OCI-M2 (cell line): ENCODE data around the gene INTS3.

Experiments used
- DNase-seq: peaks from one replicate; lab custom pipeline; 2025; ENCODE audit not compliant: unreplicated experiment; lab: John Stamatoyannopoulos, UW

INTS3 gene

DNA sequence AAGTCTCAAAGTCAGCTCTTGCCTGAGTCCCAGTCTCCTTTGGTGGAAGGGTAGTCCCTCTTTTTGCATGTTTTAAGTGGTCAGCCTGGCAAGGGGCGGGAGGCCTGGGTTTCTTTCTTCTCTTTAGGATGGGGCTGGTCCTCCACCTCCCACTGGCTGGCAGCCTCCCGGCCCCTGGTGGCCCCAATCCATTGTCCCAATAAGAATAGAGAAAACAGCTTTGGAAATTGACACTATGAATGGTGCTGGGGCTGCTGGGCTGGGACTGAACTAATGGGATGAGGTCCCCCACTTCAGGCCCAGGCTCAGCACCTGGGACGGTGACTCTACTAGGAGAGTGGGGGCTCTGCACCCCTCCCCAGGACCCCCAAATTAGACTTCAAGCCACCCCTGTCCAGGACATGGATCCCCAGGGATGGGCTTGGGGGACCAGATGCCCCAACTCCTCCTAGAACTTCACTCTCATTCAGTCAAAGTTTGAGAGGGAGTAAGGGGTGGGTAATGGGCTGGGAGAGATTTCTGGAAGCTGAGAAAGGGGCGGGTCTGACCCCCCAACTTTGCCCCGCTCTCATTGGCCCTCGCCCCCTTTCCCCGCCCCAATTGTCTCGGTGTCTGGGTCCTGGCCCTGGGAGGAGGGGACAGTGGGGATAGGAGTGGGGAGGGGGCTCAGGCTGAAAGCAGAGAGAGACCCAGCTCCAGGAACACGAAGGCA lies 65.6 kb downstream of the INTS3 start:
- DNase-seq, result no peak

DNA sequence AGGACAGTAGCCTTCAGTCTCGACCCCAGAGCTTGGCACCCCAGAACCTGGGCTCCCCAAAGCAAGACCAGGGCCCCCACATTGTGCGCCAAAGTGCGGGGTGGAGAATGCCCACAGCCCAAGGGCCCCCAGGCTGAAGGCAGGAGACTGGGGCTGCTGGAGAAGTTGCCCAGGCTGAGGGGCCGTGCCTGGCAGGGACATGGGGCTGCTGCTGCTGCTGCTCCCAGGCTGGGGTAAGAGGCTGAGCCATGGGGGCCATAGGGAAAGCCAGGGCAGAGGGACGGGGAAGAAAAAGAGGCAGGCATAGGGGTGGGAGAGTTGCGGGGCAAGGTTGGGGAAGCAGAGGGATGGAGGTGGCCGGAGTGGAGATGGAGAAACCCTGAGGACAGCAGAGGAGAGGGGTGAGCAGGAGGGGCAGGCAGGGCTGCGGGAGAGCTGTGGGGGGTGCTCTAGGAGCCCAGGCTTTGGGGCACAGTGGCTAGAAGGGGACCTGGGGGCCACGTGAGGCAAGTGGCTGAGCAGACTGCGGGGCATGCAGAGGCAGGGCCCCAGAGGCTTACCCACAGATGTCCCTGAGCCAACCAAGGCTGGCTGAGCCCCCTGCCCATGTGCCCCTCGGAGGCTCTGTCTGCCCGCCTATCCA lies 66.2 kb downstream of the INTS3 start:
- DNase-seq, result no peak

DNA sequence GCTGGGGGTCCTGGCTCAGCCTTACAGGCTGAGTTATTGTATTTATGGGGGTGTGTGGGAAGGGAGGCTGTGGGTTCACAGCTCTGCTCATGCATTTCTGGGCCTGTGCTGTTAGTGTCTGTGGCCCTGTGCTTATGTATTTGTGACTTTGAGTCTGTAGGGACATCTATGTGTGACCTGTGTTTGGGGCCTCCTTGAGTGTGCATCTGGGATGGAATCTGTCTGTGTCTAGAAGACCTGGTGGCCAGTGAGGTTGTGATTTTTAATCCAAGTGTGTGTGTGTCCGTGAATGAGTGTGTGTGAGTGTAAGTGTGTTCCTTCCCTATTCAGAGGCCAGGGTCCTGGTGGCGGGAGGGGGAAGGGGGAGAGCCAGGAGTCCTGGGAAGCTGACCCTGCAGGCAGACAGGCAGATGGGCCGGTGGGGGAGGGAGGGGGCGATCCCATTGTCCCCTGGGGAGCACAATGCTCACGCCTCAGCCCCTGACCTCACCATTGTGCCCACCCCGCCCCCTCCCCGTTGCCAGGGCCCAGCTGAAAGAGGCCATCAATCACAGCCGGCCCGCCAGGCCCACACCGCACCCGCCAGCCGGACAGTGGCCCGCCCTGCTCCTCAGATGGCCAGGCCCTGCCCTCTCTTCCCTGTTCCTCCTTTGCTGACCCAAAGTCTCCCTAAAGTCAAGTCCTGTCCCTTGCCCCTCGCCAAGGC lies 66.9 kb downstream of the INTS3 start:
- DNase-seq, result no peak

DNA sequence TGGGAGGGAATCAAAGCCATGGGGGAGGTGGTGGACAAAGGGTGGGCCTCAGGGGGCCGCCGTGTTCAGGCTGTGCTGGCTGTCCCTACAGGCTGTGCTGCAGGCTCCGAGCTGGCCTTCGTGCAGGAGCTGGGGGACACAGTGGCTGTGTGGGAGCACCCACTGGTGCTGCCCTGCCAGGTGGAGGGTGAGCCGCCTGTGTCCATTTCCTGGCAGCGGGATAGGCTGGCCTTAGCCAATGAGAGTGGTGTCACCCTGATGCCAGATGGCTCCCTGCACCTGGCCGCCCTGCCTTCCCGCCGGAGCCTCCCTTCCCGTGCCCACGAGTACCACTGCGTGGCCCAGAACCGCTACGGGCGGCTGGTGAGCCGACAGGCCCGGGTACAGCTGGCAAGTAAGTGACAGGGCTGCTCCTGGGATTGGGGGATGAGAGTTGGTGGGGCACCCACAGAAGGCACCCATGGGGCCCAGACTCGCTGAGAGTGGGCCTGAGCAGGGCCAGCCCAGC lies 67.5 kb downstream of the INTS3 start:
- DNase-seq, result no peak

DNA sequence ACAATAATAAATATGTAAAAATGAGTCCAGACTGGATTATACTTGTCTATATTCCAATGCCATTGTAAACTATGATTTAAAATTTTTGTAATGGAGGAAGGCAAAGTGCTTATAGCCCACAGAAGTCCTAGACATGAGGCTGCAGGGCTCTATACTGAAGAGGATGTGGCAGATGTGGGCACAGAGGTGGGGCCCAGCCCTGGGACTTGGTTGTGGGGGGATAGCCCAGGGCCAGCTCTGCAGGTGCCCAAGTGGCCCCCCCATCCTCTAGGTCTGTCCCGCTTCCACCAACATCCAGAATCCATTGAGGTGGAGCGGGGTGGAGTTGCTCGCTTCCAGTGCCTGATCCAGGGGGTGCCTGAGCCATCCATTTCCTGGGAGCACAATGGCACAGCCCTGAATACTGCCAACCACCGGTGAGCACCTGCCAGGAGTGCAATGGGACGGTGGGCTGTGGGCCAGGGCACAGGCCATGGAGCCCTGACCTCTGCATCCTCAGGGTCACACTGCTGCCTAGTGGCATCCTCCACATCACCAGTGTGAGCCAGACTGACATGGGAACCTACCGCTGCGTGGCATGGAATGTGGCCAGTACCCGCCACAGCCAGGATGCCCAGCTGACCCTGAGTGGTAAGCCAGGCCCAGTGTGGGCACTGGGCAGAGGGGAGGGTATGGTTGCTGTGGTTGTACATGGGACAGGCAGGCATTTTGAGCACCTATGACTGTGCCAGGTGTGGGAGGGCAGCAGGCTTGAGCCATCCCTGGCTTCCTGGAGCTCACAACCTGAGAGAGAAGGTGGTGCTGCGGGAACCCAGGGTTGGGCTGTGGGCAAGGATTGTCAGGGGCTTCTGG lies 68.3 kb downstream of the INTS3 start:
- DNase-seq, result no peak

DNA sequence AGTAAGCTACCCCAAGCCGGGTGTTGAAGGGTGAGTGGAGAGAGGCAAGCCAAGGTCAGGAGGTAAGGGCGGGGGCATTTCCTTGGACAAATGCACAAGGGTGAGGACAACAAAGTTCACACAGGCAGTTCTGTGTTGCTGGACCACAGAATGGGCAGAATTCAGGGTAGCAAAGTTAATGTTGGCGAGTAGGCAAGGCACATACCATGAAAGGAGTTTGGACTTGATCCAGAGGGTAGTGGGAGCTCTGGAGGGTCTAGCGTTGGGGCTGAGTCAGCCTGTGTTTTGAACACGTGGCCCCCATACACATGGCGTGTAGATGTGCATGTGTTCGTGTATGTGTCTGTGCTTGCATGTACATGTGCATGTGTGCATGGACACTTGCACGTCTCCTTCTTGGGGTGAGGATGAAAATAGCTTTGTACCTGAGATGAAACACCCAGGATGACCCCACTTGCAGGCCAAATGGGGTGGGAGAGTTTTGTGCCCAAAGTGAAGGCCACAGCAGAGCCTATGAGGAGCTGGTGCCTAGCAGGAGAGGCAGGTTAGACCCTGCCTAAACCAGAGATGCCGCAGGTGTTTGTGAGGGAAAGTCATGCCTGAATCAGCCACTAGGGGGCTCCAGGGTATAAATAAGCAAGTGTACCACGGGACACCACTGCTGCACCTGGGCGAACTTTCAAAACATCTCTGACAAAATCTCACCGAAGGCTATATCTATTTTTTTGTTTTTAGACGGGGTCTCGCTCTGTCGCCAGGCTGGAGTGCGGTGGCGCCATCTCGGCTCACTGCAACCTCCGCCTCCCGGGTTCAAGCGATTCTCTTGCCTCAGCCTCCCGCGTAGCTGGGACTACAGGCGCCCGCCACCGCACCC lies 69.2 kb downstream of the INTS3 start:
- DNase-seq, result no peak

DNA sequence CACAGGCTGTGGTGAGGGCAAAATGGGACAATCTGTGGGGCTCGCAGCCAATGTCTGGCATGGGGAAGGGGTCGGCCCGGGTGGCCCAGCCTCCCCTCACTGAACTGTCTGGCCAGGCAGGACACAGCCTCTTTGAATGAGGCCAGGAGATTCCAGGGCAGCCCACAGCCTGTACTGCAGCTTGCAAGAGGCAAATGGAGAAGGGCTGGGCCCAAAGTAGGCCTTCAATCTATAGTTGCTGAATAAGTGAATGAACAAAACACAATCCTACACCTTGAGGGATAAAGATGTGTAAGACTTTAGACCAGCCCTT lies 70.6 kb downstream of the INTS3 start:
- DNase-seq, result no peak

DNA sequence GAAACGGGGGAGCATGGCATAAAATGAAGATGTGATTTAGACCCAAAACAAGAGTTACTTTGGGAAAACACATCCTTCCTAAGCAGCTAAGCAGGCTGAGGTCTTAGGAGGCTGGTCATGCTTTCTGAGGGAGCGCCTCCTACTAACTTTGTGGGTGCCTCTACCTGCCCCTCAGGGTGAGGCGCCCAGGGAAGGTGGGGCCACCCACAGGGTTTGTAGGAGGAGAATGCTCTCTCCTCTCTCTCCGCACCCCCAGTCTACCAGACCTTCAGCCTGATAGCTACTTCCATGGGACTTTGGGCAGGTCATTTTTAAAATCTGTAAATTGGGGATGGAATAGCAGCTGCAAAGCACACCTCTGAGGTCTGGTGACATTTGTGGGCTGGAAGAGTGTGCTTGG lies 71.2 kb downstream of the INTS3 start:
- no peak for DNase-seq

DNA sequence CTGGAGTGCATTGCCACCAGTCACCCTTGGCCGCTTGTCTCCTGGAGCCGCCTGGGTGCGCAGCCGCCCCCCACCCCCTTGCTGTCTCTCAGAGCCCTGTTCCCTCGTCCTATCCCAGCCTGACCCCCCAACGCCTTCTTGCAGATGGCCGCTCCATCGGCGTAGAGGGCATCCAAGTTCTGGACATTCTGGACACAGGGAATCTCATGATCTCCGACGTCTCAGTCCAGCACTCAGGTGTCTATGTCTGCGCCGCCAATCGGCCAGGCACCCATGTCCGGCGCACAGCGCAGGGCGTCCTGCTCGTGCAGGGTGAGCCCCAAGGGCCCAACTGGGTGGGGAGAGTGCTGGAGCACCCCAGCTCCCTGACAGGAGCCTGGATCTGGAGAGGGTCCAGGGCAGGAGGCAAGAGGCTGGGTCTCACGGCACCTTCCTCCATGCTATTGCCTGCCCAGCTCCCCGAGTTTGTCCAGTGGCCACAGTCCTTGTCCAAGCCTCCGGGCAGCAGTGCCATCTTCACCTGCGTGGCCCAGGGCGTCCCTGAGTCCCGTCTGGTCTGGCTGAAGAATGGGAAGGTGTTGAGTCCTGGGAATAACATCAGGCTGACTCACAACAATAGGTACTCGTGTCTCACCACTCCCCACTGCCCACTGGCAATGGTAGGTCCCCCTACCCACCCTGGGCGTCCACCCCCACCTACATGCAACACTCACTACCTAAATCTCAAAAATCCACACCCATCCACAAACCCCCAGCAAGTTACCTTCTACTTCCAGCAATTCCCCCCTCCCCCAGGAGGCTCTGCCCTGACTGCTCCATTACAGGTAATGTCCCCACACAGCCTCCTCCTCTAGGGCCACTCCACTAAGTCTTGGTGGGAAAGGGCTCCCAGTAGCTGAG lies 72.0 kb downstream of the INTS3 start:
- DNase-seq, result no peak

DNA sequence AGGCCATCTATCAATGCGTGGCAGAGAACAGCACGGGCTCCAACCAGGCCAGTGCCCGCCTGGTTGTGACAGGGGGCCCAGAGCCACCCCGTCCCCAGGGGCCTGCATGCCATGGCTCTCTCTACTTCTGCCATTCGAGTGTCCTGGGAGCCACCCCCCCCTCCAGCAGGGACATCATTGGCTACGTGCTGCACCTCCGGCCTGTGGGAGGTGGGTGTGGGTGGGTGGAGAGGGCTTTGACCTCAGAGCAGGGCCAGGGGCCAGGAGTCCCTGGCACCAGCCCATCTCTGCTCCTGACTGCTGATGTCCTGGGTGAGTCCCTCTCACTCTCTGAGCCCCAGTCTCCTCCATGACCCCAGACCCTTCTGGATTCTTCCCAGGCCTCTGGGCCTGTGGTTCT lies 72.7 kb downstream of the INTS3 start:
- no peak for DNase-seq

DNA sequence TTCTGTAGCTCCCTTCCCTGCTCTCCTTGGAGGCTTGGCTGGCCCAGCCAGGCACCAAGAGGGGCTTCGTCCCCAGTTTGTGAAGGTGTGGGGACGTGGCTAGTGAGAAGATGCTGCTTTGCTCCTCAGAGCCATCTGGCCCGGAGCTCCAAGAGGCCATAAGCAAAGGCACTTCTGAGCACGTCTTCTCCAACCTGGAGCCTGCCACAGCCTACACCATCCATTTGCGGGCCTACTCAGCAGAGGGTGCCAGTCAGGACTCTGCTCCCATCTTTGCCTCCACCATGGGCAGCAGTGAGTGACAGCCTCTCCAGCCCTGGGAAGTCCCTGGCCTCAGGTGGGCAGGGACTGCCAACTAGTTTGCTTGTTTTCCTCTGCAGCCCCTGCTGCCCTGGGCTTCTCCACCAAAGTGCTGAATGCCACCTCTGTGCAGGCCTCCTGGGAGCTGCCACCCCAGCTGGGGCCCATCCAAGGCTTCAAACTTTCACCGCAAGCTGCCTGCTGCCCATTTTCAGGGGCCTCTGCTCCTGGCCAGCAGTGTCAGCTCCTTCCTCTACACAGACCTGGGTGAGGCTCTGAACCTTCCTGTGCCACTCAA lies 73.3 kb downstream of the INTS3 start:
- DNase-seq, result no peak

DNA sequence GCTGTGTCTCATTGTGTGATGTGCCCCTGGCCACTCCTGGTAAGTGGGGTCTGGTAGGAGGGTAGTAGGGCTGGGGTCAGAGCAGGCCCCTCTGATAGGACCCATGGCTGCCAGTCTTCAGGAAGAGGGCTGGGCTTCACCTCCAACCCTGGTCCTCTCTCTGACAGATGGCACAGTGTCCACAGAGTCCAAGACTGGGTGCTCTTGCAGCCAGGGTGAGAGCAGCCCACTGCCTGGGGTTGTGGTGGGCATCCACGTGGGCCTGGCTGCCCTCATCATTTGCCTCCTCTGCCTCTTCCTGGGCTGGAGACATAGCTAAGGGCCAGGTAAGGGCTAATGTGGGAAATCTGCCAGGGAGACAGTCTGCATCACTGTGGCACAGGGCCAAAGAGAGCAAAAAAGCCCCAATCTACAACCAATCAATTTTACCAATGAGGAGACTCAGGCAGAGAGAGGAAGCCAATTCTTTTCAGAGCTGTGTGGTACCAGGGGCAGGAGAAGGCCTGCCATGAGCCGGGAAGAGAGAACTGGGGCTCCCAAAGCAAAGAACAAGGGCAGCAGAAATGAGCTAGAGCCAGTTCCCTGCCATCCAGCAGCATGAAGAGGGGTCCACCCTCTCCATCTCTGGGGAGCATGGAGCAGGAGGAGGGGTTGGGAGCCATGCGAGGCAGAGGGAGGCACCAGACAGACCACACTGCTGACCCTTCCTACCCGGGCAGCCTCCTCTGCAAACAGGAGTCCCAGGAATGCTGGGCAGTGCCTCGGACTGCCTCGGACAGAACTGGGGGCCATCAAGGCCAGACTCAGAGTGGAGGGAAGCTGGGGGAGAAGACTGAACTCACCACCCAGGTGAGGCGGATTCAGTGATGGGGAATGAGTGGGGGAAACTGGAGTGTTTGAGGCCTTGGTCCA lies 74.2 kb downstream of the INTS3 start:
- no peak for DNase-seq

DNA sequence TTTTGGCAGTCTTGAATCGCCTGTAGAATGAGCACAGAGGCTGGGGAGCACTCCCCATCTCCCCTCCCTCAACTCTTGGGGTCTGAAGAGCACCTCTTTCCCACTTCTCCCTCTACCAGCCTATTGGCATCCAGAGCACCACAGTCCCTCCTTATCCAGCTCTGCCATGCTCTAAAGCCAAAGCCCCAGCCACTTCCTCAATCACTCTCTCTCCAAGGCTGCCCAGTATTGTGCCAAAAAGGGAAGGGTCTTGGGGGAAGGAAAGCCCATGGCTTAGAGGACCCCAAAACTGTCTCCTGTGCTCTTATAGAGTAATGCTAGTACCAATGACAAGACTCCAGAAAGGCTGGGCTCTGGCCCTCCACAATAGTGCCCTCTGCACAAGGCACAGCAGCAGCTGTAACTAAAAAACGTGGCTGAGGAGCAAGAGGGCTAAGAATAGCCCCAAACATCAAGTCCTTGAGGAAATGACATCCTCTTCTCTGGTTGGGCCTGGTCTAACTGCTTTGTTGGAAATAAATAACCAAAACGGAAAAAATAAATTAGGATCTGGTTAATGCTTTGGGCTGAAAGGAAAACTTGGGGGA lies 75.7 kb downstream of the INTS3 start:
- DNase-seq, result no peak

DNA sequence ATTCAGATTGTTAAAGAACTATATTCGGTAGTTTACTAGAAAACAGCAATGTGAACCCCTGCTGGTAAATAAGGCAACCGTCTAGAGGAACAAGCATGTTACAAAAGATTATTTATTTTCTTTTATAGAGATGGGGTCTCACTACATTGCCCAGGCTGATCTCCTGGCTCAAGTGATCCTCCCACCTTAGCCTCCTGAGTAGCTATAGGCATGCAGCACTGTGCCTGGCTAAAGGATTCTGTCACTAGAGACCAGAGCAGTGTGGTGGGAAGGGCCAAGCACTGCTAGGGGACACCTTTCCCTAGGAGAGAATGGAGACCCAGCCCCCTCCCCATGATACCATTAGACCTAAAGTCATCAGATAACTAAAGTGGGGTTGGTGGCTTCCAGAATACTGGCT lies 76.3 kb downstream of the INTS3 start:
- no peak for DNase-seq

DNA sequence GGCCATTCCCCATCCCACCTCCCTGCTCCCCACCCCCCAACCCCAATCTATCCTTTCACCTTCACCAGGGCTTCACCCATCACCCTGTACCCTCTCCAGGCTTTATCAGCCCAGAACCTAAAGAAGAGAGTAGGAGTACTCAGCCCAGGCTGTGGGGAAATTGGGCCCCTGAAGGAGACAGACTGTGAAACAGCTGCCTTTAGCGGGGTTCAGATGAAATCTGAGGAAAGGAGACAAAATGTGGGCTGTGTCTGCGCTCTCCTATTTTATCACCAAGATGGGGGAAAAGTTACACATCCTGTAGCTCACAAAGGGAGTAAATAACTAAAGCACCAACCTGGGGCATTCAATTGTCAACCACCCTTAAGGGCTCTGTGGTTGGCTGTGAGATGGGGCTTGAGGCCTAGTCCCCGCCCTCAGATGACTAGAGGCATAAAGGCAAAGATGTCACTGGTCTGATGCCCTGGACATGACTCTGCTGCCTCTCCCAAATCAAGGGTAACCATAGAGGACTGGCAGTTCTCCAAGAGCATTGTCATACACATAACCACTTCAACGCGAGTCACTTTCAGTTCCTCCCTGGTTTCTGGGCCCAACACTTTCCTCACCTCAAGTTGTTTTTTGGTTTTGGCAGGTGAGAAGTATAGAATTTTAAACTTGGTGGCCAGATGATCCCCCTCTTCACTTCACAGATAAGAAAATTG lies 77.3 kb downstream of the INTS3 start:
- no peak for DNase-seq

DNA sequence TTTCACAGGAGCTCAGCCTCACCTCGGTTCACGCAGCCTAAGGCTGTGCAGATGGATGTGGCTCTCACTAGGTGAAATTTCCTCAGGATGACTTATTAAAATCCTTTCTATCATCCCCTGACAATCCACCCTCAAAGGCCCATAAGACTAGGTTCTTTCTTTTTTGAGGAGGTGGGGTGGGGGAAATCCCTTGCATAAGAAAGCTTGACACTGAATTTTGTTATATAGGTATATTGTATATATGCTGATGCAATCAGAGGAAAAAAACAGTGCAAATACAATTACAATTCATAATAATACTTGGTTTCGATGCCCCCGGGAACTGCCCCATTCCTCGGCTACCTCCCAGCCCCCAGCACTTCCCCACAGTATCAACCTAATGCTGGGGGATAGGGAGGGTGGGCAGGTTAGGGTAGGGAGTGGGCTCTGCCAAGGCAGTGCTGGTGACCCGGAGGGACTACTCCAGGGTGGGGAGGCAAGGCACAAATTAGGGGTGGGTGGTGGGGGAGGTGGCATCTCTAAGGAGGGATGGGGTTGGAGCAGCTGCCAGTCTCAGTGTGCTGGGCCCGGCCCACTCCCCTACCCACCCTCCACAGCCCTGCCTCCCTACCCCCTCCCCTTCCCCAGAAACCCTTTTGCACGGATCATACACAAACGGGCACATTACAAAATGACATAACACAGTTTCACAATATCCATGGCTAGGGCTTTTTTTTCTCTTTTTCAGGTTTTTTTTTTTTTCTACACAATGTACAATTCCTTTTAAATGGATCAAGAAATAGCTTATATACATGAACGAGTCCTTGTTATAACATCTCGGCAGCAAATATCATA lies 78.3 kb downstream of the INTS3 start:
- no peak for DNase-seq
